ENCODE results near the gene KCNQ1.
A peak's percentile ranks its signal among the peaks of the same experiment; 100 is the strongest.

KCNQ1 gene

DNA sequence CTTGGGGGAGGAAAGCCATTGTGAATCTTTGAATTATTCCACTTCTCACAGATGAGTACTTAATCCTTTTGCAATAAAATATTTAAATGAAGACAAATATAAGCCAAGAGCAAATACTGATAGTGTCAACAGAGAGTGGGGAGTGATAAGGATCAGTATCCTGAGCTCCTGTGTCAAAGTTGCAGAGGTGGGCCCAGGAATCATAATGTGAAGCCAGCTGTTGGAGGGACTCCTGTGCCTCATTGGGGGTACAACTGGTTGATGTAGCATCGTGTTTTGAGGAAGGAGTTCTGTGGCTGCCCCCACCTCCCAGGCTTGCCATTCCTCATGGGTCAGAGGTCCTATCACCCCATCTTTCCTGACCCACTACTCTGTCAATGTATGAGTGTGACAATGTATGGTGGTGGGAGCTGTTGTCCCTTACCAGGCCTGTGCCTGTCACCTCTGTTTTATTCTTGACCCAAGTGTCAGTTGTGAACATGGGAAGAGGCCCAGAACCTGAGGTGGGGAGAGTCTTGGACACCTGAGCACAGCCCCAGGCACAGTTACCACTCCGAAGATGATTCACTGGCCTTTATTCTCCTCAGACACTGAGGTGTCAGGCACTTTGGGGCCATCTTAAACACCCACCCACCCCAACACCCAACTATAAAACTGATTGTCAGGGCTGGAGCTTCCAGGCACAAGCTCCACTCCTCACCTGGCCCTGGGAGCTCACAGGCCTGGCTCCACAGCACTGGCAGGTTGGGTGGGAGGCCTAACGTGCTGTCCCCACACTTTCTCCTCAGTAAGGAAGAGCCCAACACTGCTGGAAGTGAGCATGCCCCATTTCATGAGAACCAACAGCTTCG lies 216.6 kb downstream of the KCNQ1 start:
- no peak overlapping the region for H2AFZ ChIP-seq (ENCODE audit: low read depth, low read length)
- H3K14ac ChIP-seq (ENCODE audit: low read length in 2 of 2), result no peak overlapping the region
- no peak overlapping the region for H3K23ac ChIP-seq (ENCODE audit: low read length in 2 of 2)
- H3K27me3 ChIP-seq (ENCODE audit: control insufficient read depth in 1 of 2, insufficient read depth in 1 of 2, low read length in 2 of 2), result peaks cover 0 to 2% of the 10 kb centered on the region in 2 experiments
- no peak overlapping the region for H3K18ac ChIP-seq (ENCODE audit: low read depth in 1 of 2, low read length in 2 of 2)
- no peak for DNase-seq
- H2BK5ac ChIP-seq (ENCODE audit: low read depth, low read length, poor library complexity, severe bottlenecking), result no peak overlapping the region
- 89% methylated on average over 2 of the region's 4 CpGs for WGBS
- H4K8ac ChIP-seq (ENCODE audit: low read length), result no peak overlapping the region
- no peak overlapping the region for H3K27ac ChIP-seq (ENCODE audit: low read length, poor library complexity, severe bottlenecking)
- H3K79me1 ChIP-seq (replicated peaks; ENCODE audit: low read length, poor library complexity, severe bottlenecking), result peaks cover 12% of the 10 kb centered on the region
- no peak overlapping the region for H2AK5ac ChIP-seq (ENCODE audit: low read length, severe bottlenecking)
- no peaks in the 10 kb centered on the region for H3K4me1 ChIP-seq (ENCODE audit: control insufficient read depth, insufficient read depth, low read depth, low read length)
- no peak overlapping the region for H3K4ac ChIP-seq (ENCODE audit: low read depth in 1 of 2, low read length in 2 of 2)
- H3K9me3 ChIP-seq (ENCODE audit: control insufficient read depth, low read length), result peaks cover 72% of the 10 kb centered on the region
- no peak overlapping the region for H2BK12ac ChIP-seq (ENCODE audit: low read length in 2 of 2)
- no peak overlapping the region for H3K4me2 ChIP-seq (ENCODE audit: low read length, poor library complexity, severe bottlenecking)
- peaks cover 14 to 39% of the 10 kb centered on the region in 2 experiments for H3K36me3 ChIP-seq (ENCODE audit: control insufficient read depth in 1 of 2, insufficient read depth in 2 of 2, low read depth in 1 of 2, low read length in 2 of 2)
- H2BK120ac ChIP-seq (ENCODE audit: low read depth, low read length), result no peak overlapping the region
- H3K4me3 ChIP-seq (ENCODE audit: insufficient read depth in 1 of 2, low read depth in 1 of 2, low read length in 2 of 2), result peak overlapping the region in 1 of 2 experiments; percentile 42
- no peak overlapping the region for H4K91ac ChIP-seq (ENCODE audit: low read length)
- H3K9ac ChIP-seq (ENCODE audit: low read length), result no peak overlapping the region
- no peak overlapping the region for H2BK15ac ChIP-seq (ENCODE audit: low read depth, poor library complexity, severe bottlenecking)

DNA sequence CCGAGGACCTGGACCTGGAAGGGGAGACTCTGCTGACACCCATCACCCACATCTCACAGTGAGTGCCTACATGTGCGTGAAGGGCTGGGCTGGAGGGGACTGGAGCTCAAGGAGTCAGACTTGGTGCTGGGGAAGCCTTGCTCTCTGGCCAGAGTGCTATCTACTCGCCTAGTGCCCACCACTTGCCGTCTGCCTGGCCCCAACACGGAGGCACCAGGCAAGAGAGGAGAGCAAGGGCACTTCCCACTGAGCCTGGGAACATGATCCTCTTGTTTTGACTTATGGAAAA lies 217.2 kb downstream of the KCNQ1 start:
- Histone ChIP-seq H3K79me1 (replicated peaks; ENCODE audit: low read length, poor library complexity, severe bottlenecking) (peaks cover 12% of the 10 kb centered on the region), H4K91ac (ENCODE audit: low read length) (no peak overlapping the region), H2BK15ac (ENCODE audit: low read depth, poor library complexity, severe bottlenecking) (no peak overlapping the region), H3K4me3 (ENCODE audit: insufficient read depth in 1 of 2, low read depth in 1 of 2, low read length in 2 of 2) (peak overlapping the region in 1 of 2 experiments; percentile 42), H3K27me3 (ENCODE audit: control insufficient read depth in 1 of 2, insufficient read depth in 1 of 2, low read length in 2 of 2) (peaks cover 0 to 2% of the 10 kb centered on the region in 2 experiments), H3K4ac (ENCODE audit: low read depth in 1 of 2, low read length in 2 of 2) (no peak overlapping the region), H3K9me3 (ENCODE audit: control insufficient read depth, low read length) (peaks cover 66% of the 10 kb centered on the region), H3K23ac (ENCODE audit: low read length in 2 of 2) (no peak overlapping the region), H3K4me2 (ENCODE audit: low read length, poor library complexity, severe bottlenecking) (no peak overlapping the region), H3K18ac (ENCODE audit: low read depth in 1 of 2, low read length in 2 of 2) (no peak overlapping the region), H3K9ac (ENCODE audit: low read length) (no peak overlapping the region), H2AFZ (ENCODE audit: low read depth, low read length) (no peak overlapping the region), H2AK5ac (ENCODE audit: low read length, severe bottlenecking) (no peak overlapping the region), H3K4me1 (ENCODE audit: control insufficient read depth, insufficient read depth, low read depth, low read length) (no peaks in the 10 kb centered on the region), H4K8ac (ENCODE audit: low read length) (no peak overlapping the region), H3K27ac (ENCODE audit: low read length, poor library complexity, severe bottlenecking) (no peak overlapping the region), H2BK5ac (ENCODE audit: low read depth, low read length, poor library complexity, severe bottlenecking) (no peak overlapping the region), H3K14ac (ENCODE audit: low read length in 2 of 2) (no peak overlapping the region), H2BK120ac (ENCODE audit: low read depth, low read length) (no peak overlapping the region), H2BK12ac (ENCODE audit: low read length in 2 of 2) (no peak overlapping the region), H3K36me3 (ENCODE audit: control insufficient read depth in 1 of 2, insufficient read depth in 2 of 2, low read depth in 1 of 2, low read length in 2 of 2) (peaks cover 14 to 39% of the 10 kb centered on the region in 2 experiments)
- no peak for DNase-seq
- WGBS, result 100% methylated on average over 4 of the region's 5 CpGs

DNA sequence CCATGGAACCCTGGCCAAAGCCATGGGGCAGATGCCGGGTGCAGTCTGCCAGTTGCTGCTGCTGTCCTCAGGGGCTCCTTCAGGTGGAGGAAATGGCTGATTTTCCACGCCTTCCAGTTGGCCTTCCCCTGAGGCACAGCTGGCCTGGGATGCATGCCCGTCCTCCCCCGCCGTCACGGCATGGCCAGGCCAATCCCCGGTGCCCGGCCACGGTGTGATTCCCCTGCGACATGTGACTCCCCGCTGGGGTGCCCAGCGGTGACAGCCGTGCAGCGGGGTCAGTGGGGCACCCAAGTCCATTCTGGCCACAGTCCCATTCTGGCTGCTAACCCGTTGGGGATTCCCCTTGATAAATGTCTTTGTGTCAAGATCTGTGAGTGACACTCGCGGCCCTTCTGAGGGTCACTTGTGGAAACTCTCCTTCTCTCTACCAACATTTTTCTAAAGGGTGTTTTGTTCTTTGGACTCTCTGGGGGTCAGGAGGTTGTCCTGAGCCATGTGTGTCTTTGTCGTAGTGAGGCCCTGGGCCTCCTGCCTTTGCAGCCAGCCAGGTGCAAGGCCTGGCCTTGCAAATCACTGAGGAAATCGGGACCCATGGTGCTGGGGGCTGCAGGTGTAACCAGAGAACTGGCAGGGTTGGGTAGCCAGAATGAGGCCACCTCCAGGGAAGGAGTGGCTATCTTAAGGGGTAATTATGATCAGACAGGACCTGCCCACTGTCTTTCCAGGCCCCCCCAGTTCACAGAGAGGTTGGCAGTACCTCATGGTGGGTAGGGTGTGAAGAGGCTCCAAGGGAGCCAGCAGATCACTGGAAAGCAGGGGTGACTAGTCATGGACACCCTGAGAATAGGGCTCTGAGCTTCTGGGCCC lies 217.9 kb downstream of the KCNQ1 start:
- H3K18ac ChIP-seq (ENCODE audit: low read depth in 1 of 2, low read length in 2 of 2), result no peak overlapping the region
- no peaks in the 10 kb centered on the region for H3K4me1 ChIP-seq (ENCODE audit: control insufficient read depth, insufficient read depth, low read depth, low read length)
- peaks cover 0 to 2% of the 10 kb centered on the region in 2 experiments for H3K27me3 ChIP-seq (ENCODE audit: control insufficient read depth in 1 of 2, insufficient read depth in 1 of 2, low read length in 2 of 2)
- no peak overlapping the region for H3K4me2 ChIP-seq (ENCODE audit: low read length, poor library complexity, severe bottlenecking)
- H2BK120ac ChIP-seq (ENCODE audit: low read depth, low read length), result no peak overlapping the region
- peaks cover 12% of the 10 kb centered on the region for H3K79me1 ChIP-seq (replicated peaks; ENCODE audit: low read length, poor library complexity, severe bottlenecking)
- H2BK12ac ChIP-seq (ENCODE audit: low read length in 2 of 2), result no peak overlapping the region
- H3K4ac ChIP-seq (ENCODE audit: low read depth in 1 of 2, low read length in 2 of 2), result no peak overlapping the region
- no peak overlapping the region for H3K27ac ChIP-seq (ENCODE audit: low read length, poor library complexity, severe bottlenecking)
- no peak overlapping the region for H3K9ac ChIP-seq (ENCODE audit: low read length)
- no peak overlapping the region for H2AK5ac ChIP-seq (ENCODE audit: low read length, severe bottlenecking)
- peaks cover 15 to 39% of the 10 kb centered on the region in 2 experiments for H3K36me3 ChIP-seq (ENCODE audit: control insufficient read depth in 1 of 2, insufficient read depth in 2 of 2, low read depth in 1 of 2, low read length in 2 of 2)
- H2BK15ac ChIP-seq (ENCODE audit: low read depth, poor library complexity, severe bottlenecking), result no peak overlapping the region
- no peak overlapping the region for H3K14ac ChIP-seq (ENCODE audit: low read length in 2 of 2)
- no peak overlapping the region for H3K4me3 ChIP-seq (ENCODE audit: insufficient read depth in 1 of 2, low read depth in 1 of 2, low read length in 2 of 2)
- H4K8ac ChIP-seq (ENCODE audit: low read length), result no peak overlapping the region
- H4K91ac ChIP-seq (ENCODE audit: low read length), result no peak overlapping the region
- peaks cover 59% of the 10 kb centered on the region for H3K9me3 ChIP-seq (ENCODE audit: control insufficient read depth, low read length)
- no peak for DNase-seq
- no peak overlapping the region for H3K23ac ChIP-seq (ENCODE audit: low read length in 2 of 2)
- 94% methylated on average over 17 of the region's 19 CpGs for WGBS
- no peak overlapping the region for H2AFZ ChIP-seq (ENCODE audit: low read depth, low read length)
- no peak overlapping the region for H2BK5ac ChIP-seq (ENCODE audit: low read depth, low read length, poor library complexity, severe bottlenecking)

DNA sequence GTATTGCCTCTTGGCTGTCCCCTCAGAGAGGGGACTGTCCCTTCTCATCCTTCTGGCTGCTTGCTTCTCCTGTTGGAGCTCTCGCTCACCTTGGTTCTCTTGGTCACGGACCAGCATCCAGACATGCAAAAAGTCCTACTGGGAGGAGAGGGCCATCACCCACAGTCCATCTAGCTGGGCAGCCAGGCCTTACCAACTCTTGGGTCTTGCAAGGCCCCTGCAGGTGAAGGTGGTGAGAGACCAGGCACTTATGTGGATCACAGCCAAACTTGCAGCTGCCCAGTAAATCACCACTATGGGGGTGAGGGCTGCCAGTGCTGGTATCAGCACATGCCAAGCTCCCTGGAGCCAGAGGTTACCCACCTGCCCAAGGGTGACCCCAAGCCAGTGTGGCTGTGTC lies 218.7 kb downstream of the KCNQ1 start:
- Histone ChIP-seq H3K23ac (ENCODE audit: low read length in 2 of 2) (no peak overlapping the region), H3K27me3 (ENCODE audit: control insufficient read depth in 1 of 2, insufficient read depth in 1 of 2, low read length in 2 of 2) (peaks cover 0 to under 1% of the 10 kb centered on the region in 2 experiments), H2AK5ac (ENCODE audit: low read length, severe bottlenecking) (no peak overlapping the region), H4K8ac (ENCODE audit: low read length) (no peak overlapping the region), H3K4ac (ENCODE audit: low read depth in 1 of 2, low read length in 2 of 2) (no peak overlapping the region), H3K36me3 (ENCODE audit: control insufficient read depth in 1 of 2, insufficient read depth in 2 of 2, low read depth in 1 of 2, low read length in 2 of 2) (peaks cover 22 to 44% of the 10 kb centered on the region in 2 experiments), H2BK5ac (ENCODE audit: low read depth, low read length, poor library complexity, severe bottlenecking) (no peak overlapping the region), H2BK120ac (ENCODE audit: low read depth, low read length) (no peak overlapping the region), H3K18ac (ENCODE audit: low read depth in 1 of 2, low read length in 2 of 2) (no peak overlapping the region), H3K9ac (ENCODE audit: low read length) (no peak overlapping the region), H3K9me3 (ENCODE audit: control insufficient read depth, low read length) (peaks cover 51% of the 10 kb centered on the region), H3K4me1 (ENCODE audit: control insufficient read depth, insufficient read depth, low read depth, low read length) (no peaks in the 10 kb centered on the region), H3K4me3 (ENCODE audit: insufficient read depth in 1 of 2, low read depth in 1 of 2, low read length in 2 of 2) (no peak overlapping the region), H2AFZ (ENCODE audit: low read depth, low read length) (no peak overlapping the region), H2BK12ac (ENCODE audit: low read length in 2 of 2) (no peak overlapping the region), H2BK15ac (ENCODE audit: low read depth, poor library complexity, severe bottlenecking) (no peak overlapping the region), H4K91ac (ENCODE audit: low read length) (no peak overlapping the region), H3K4me2 (ENCODE audit: low read length, poor library complexity, severe bottlenecking) (no peak overlapping the region), H3K14ac (ENCODE audit: low read length in 2 of 2) (no peak overlapping the region), H3K27ac (ENCODE audit: low read length, poor library complexity, severe bottlenecking) (no peak overlapping the region), H3K79me1 (replicated peaks; ENCODE audit: low read length, poor library complexity, severe bottlenecking) (peaks cover 12% of the 10 kb centered on the region)
- WGBS, result 97% methylated on average over 2 of the region's 2 CpGs
- DNase-seq, result no peak

All from mesenchymal stem cell (in vitro differentiated cells and primary cell).